HepG2 (cell line): ENCODE measurements around the gene SPRY1. TPM values are rescaled to one million over a fixed set of nuclear protein-coding genes. Genes with fewer than 3 reads are reported as not detected.

Experiments
- CTCF ChIP-seq: sonication (generic); formaldehyde crosslinking; IDR thresholded peaks from 2 replicates; pipeline ENCODE4 v1.5.0; 2020; ENCODE audit warnings: mild to moderate bottlenecking, missing genetic modification reagents, moderate library complexity
- GRHL1 ChIP-seq: sonication (generic); formaldehyde crosslinking; conservative IDR thresholded peaks from 2 replicates; pipeline ENCODE4 v1.8.0; 2022; ENCODE audit warnings: missing genetic modification reagents
- HNRNPK ChIP-seq: fragments of 200-400 bp; formaldehyde crosslinking; IDR thresholded peaks from 2 replicates; pipeline ENCODE4 v1.6.1; 2018; ENCODE audit warnings: low read length, low read depth, moderate library complexity, mild to moderate bottlenecking; ENCODE audit not compliant: poor library complexity, severe bottlenecking
- MNT ChIP-seq: fragments of 450-650 bp; IDR thresholded peaks from 2 replicates; pipeline ENCODE4 v1.6.1; 2016
- SKI ChIP-seq: fragments of 450-650 bp; IDR thresholded peaks from one replicate; pipeline ENCODE4 v1.6.1; 2018; ENCODE audit warnings: mild to moderate bottlenecking; ENCODE audit not compliant: partially characterized antibody
- SRY ChIP-seq: sonication (generic); formaldehyde crosslinking; IDR thresholded peaks from 2 replicates; pipeline ENCODE4 v1.8.0; 2022; ENCODE audit warnings: mild to moderate bottlenecking, missing genetic modification reagents
- TARDBP ChIP-seq: sonication (generic); formaldehyde crosslinking; IDR thresholded peaks from 2 replicates; pipeline ENCODE4 v1.8.0; 2022; ENCODE audit warnings: mild to moderate bottlenecking, missing genetic modification reagents
- ZEB1 ChIP-seq: IDR thresholded peaks from 2 replicates; pipeline ENCODE4 v1.6.1; 2012; ENCODE audit warnings: mild to moderate bottlenecking, low read depth, inconsistent platforms; ENCODE audit not compliant: insufficient replicate concordance
- ZHX2 ChIP-seq, 2 experiments: sonication (generic) in 1 of 2; formaldehyde crosslinking in 1 of 2; IDR thresholded peaks; 2 replicates each; pipeline versions ENCODE4 v1.6.1 to v1.9.0; 2014 to 2022; ENCODE audit warnings: antibody characterized with exemption in 1 of 2, borderline replicate concordance in 1 of 2, inconsistent platforms in 1 of 2, low read depth in 1 of 2, missing genetic modification reagents in 1 of 2
- ZNF276 ChIP-seq: sonication (generic); formaldehyde crosslinking; IDR thresholded peaks from 2 replicates; pipeline ENCODE4 v1.4.0; 2020; ENCODE audit warnings: mild to moderate bottlenecking, low read depth, missing genetic modification reagents
- ZNF431 ChIP-seq: sonication (generic); formaldehyde crosslinking; IDR thresholded peaks from 2 replicates; pipeline ENCODE4 v1.9.0; 2022; ENCODE audit warnings: missing genetic modification reagents, low read depth, mild to moderate bottlenecking, borderline replicate concordance
- ZNF552 ChIP-seq: sonication (generic); formaldehyde crosslinking; IDR thresholded peaks from 2 replicates; pipeline ENCODE4 v1.9.0; 2022; ENCODE audit warnings: missing genetic modification reagents, mild to moderate bottlenecking, borderline replicate concordance
- ZNF75D ChIP-seq: sonication (generic); formaldehyde crosslinking; IDR thresholded peaks from 2 replicates; pipeline ENCODE4 v1.8.1; 2023; ENCODE audit warnings: missing genetic modification reagents, mild to moderate bottlenecking, borderline replicate concordance
- ZSCAN20 ChIP-seq: sonication (generic); formaldehyde crosslinking; IDR thresholded peaks from 2 replicates; pipeline ENCODE4 v1.4.0; 2020; ENCODE audit warnings: missing genetic modification reagents, mild to moderate bottlenecking, borderline replicate concordance
- polyA plus RNA-seq, 8 experiments: library from polyadenylated mRNA; depleted of rRNA in 3 of 8; stranded (reverse) in 7 of 8; unstranded in 1 of 8; fragments of >200 nt; fragmentation: Illumina TruSeq in 4 of 8; extraction: Trizol in 4 of 8; gene quantifications; 2 replicates each; pipeline versions ENCODE4 v1.2.1 to v1.2.3, GENCODE V29; 2011 to 2016; ENCODE audit warnings: low read depth in 4 of 8, missing spikeins in 1 of 8, mixed read lengths in 1 of 8; ENCODE audit not compliant: insufficient read depth in 1 of 8
- total RNA-seq, 5 experiments: library from RNA; depleted of rRNA; stranded (reverse); fragments of >200 nt; fragmentation: Illumina TruSeq; extraction: Trizol; gene quantifications; 2 replicates each; pipeline ENCODE4 v1.2.3, GENCODE V29; 2016; ENCODE audit warnings: low read depth in 1 of 5

Gene SPRY1
- total and polyA plus RNA-seq, 2 of the 13 experiments (the other 11 are each of a cell fraction or from before 2014, with no cell fraction given) = 24.7 to 33.4 TPM

GRCh38 chr4:123415977-123416376 is 19.4 kb downstream of the SPRY1 start (continued):
- TF ChIP-seq ZHX2 (IDR thresholded peaks at IDR 0.05; ENCODE audit: low read depth) (no peak), ZHX2 (CRISPR knock-in tag; IDR thresholded peaks at IDR 0.05; ENCODE audit: borderline replicate concordance) (no peak), ZNF552 (CRISPR knock-in tag) (no peak), MNT (no peak), ZNF75D (no peak), SRY (CRISPR knock-in tag) (no peak), HNRNPK (no peak), ZEB1 (no peak), ZNF276 (CRISPR knock-in tag) (no peak), TARDBP (CRISPR knock-in tag) (no peak), SKI (no peak), GRHL1 (CRISPR knock-in tag) (no peak), ZNF431 (CRISPR knock-in tag) (no peak), ZSCAN20 (CRISPR knock-in tag) (no peak), CTCF (CRISPR knock-in tag) (no peak)
